ENCODE measurements around the gene RPGRIP1L. TPM values are rescaled to one million over a fixed set of nuclear protein-coding genes. Genes with fewer than 3 reads are reported as not detected.

RPGRIP1L gene
- total and polyA plus RNA-seq, 2 of the 13 experiments (the other 11 are each of a cell fraction or from before 2014, with no cell fraction given), result 5.0 to 13.5 TPM

DNA sequence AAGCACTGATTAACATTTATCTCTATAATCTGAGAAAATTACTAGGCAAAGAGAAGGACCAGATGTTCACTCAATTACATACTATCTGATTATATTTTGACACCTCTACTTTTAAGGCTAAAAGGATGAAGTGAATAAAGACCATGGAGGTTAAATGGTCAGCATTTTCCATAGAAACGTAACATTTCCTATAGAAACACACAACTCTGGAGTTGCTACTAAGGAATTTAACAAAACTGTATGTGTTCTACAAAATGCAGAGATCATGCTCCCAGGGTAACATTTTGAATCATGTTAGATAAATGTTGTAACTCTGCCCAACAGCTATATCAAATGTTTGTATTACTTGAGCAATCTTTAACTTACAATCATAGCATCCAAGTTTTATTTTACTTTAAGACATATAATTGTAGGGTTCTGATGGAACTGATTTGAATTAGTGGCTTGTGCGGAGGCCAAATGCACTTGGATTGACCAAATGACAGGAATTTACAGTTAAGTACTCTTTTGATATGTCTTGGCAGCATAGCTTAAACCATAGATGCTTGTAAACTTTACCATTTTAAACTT is 97.7 kb downstream of the RPGRIP1L start:
- no peaks in the 10 kb centered on the region for H3K9me3 ChIP-seq (ENCODE audit: low read length)
- no peak overlapping the region for H3K27ac ChIP-seq (ENCODE audit: extremely low read length, insufficient read depth, low read length)
- in situ Hi-C loops (cut with HindIII; ENCODE audit: extremely low pct_ligation_motif_present, low pct_unique_long_range_greater_than_20kb) (no loop called here), intact Hi-C loops (cut with micrococcal nuclease; ENCODE audit: unreplicated experiment) (no loop called here)
- 94% methylated on average over 2 of the region's 2 CpGs for WGBS (ENCODE audit: low lambda C conversion rate)
- H3K79me2 ChIP-seq (ENCODE audit: insufficient read depth, low read length), result no peaks in the 10 kb centered on the region
- H3K4me2 ChIP-seq (ENCODE audit: low read depth, low read length), result no peak overlapping the region
- BruUV-seq (replicated peaks), result no TSS peak
- FAIRE-seq (no peak), DNase-seq (ENCODE audit: low spot score) (no peak), ATAC-seq (no peak)
- no peaks in the 10 kb centered on the region for H3K27me3 ChIP-seq (ENCODE audit: control insufficient read depth in 1 of 2, insufficient read depth in 2 of 2, low read length in 2 of 2)
- CTCF ChIA-PET (ENCODE audit: low intra/inter-chr PET ratio, low total read pairs), result no interaction called here
- H4K20me1 ChIP-seq (ENCODE audit: insufficient read depth, low read length), result no peaks in the 10 kb centered on the region
- H3K36me3 ChIP-seq (replicated peaks in 1 of 2; ENCODE audit: control insufficient read depth in 1 of 2, insufficient read depth in 2 of 2, low read length in 2 of 2), result peaks cover 0 to 1% of the 10 kb centered on the region in 2 experiments; a peak in 1 of 5 replicates
- no peak overlapping the region for H2AFZ ChIP-seq (ENCODE audit: low read length)
- no peak overlapping the region for H3K4me3 ChIP-seq (replicated peaks in 1 of 3; ENCODE audit: insufficient read depth in 1 of 3, low read depth in 2 of 3, low read length in 3 of 3)
- POLR2A ChIA-PET, result no interaction called here
- no peaks in the 10 kb centered on the region for H3K4me1 ChIP-seq (ENCODE audit: insufficient read depth, low read length)
- H3K9ac ChIP-seq (ENCODE audit: insufficient read depth, low read depth, low read length), result no peak overlapping the region
- TF ChIP-seq SATB2 (CRISPR knock-in tag; IDR thresholded peaks at IDR 0.05) (no peak), ZBTB42 (CRISPR knock-in tag; IDR thresholded peaks at IDR 0.05) (no peak), HMGA1 (CRISPR knock-in tag; conservative IDR thresholded peaks at IDR 0.05) (no peak), ZNF543 (CRISPR knock-in tag; IDR thresholded peaks at IDR 0.05) (no peak), ZNF7 (CRISPR knock-in tag; IDR thresholded peaks at IDR 0.05) (no peak), SMYD3 (CRISPR knock-in tag; IDR thresholded peaks at IDR 0.05) (no peak), PHF21A (CRISPR knock-in tag; IDR thresholded peaks at IDR 0.05) (no peak), NPAS2 (CRISPR knock-in tag; IDR thresholded peaks at IDR 0.05; ENCODE audit: borderline replicate concordance) (no peak), HHEX (CRISPR knock-in tag; IDR thresholded peaks at IDR 0.05) (no peak), SP1 (IDR thresholded peaks at IDR 0.05) (no peak), SP1 (CRISPR knock-in tag; IDR thresholded peaks at IDR 0.05) (no peak), ARNT2 (CRISPR knock-in tag; IDR thresholded peaks at IDR 0.05; ENCODE audit: low read depth) (no peak), FOXO1 (CRISPR knock-in tag; IDR thresholded peaks at IDR 0.05) (no peak), ARHGAP35 (CRISPR knock-in tag; IDR thresholded peaks at IDR 0.05; ENCODE audit: borderline replicate concordance) (no peak)
- TF ChIP-seq, protein P1, sequence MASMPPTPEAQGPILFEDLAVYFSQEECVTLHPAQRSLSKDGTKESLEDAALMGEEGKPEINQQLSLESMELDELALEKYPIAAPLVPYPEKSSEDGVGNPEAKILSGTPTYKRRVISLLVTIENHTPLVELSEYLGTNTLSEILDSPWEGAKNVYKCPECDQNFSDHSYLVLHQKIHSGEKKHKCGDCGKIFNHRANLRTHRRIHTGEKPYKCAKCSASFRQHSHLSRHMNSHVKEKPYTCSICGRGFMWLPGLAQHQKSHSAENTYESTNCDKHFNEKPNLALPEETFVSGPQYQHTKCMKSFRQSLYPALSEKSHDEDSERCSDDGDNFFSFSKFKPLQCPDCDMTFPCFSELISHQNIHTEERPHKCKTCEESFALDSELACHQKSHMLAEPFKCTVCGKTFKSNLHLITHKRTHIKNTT (CRISPR knock-in tag; IDR thresholded peaks at IDR 0.05), result no peak
- TF ChIP-seq, protein P2, sequence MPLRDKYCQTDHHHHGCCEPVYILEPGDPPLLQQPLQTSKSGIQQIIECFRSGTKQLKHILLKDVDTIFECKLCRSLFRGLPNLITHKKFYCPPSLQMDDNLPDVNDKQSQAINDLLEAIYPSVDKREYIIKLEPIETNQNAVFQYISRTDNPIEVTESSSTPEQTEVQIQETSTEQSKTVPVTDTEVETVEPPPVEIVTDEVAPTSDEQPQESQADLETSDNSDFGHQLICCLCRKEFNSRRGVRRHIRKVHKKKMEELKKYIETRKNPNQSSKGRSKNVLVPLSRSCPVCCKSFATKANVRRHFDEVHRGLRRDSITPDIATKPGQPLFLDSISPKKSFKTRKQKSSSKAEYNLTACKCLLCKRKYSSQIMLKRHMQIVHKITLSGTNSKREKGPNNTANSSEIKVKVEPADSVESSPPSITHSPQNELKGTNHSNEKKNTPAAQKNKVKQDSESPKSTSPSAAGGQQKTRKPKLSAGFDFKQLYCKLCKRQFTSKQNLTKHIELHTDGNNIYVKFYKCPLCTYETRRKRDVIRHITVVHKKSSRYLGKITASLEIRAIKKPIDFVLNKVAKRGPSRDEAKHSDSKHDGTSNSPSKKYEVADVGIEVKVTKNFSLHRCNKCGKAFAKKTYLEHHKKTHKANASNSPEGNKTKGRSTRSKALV (CRISPR knock-in tag; IDR thresholded peaks at IDR 0.05), result no peak
- TF ChIP-seq, protein P3, sequence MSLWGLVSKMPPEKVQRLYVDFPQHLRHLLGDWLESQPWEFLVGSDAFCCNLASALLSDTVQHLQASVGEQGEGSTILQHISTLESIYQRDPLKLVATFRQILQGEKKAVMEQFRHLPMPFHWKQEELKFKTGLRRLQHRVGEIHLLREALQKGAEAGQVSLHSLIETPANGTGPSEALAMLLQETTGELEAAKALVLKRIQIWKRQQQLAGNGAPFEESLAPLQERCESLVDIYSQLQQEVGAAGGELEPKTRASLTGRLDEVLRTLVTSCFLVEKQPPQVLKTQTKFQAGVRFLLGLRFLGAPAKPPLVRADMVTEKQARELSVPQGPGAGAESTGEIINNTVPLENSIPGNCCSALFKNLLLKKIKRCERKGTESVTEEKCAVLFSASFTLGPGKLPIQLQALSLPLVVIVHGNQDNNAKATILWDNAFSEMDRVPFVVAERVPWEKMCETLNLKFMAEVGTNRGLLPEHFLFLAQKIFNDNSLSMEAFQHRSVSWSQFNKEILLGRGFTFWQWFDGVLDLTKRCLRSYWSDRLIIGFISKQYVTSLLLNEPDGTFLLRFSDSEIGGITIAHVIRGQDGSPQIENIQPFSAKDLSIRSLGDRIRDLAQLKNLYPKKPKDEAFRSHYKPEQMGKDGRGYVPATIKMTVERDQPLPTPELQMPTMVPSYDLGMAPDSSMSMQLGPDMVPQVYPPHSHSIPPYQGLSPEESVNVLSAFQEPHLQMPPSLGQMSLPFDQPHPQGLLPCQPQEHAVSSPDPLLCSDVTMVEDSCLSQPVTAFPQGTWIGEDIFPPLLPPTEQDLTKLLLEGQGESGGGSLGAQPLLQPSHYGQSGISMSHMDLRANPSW (CRISPR knock-in tag; IDR thresholded peaks at IDR 0.05; ENCODE audit: borderline replicate concordance), result no peak
- TF ChIP-seq, protein P4, sequence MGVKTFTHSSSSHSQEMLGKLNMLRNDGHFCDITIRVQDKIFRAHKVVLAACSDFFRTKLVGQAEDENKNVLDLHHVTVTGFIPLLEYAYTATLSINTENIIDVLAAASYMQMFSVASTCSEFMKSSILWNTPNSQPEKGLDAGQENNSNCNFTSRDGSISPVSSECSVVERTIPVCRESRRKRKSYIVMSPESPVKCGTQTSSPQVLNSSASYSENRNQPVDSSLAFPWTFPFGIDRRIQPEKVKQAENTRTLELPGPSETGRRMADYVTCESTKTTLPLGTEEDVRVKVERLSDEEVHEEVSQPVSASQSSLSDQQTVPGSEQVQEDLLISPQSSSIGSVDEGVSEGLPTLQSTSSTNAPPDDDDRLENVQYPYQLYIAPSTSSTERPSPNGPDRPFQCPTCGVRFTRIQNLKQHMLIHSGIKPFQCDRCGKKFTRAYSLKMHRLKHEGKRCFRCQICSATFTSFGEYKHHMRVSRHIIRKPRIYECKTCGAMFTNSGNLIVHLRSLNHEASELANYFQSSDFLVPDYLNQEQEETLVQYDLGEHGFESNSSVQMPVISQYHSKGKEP (CRISPR knock-in tag; IDR thresholded peaks at IDR 0.05), result no peak
